ENCODE results near the gene SPTLC1. TPM values are rescaled to one million over a fixed set of nuclear protein-coding genes. Genes with fewer than 3 reads are reported as not detected.

SPTLC1 gene
- total and polyA plus RNA-seq, 4 donors: 20.8 to 137 (median 58.6) TPM

- DNase-seq: peak in 1 of 3 donors; percentile 43
- H3K27me3 ChIP-seq (ENCODE audit: control insufficient read depth in 3 of 3, insufficient read depth in 3 of 3, low read length in 2 of 3): no peaks in the 10 kb centered on the region
- peaks cover 0 to 32% (median 6%) of the 10 kb centered on the region in 5 donors for H3K4me1 ChIP-seq (ENCODE audit: control insufficient read depth in 5 of 5, insufficient read depth in 5 of 5, low read length in 5 of 5)
- TF ChIP-seq CTCF (IDR thresholded peaks at IDR 0.05; ENCODE audit: control extremely low read depth, extremely low read depth): no peak
- no peak overlapping the region for H3K27ac ChIP-seq (ENCODE audit: low read depth in 1 of 2, low read length in 1 of 2)
- ATAC-seq (ENCODE audit: insufficient read depth, low FRiP score): no peak
- no peak overlapping the region for H3K4me3 ChIP-seq
- H3K9ac ChIP-seq (ENCODE audit: insufficient read depth in 1 of 2, low read length in 2 of 2): no peak overlapping the region
- peaks cover 14 to 35% (median 22%) of the 10 kb centered on the region in 4 donors for H3K36me3 ChIP-seq (ENCODE audit: control insufficient read depth in 4 of 4, insufficient read depth in 4 of 4, low read length in 4 of 4)
- 83 to 92% methylated on average over 4 of the region's 4 CpGs for WGBS, 2 donors
- H3K9me3 ChIP-seq (ENCODE audit: control insufficient read depth in 4 of 4, insufficient read depth in 3 of 4, low read length in 3 of 4): no peaks in the 10 kb centered on the region
Observed at GRCh38 chr9:92035146-92035545, 80.1 kb downstream of the SPTLC1 start.

GRCh38 chr9:92033991-92034390, 81.2 kb downstream of the SPTLC1 start:
- peaks cover 14 to 35% (median 22%) of the 10 kb centered on the region in 4 donors for H3K36me3 ChIP-seq (ENCODE audit: control insufficient read depth in 4 of 4, insufficient read depth in 4 of 4, low read length in 4 of 4)
- H3K4me1 ChIP-seq (ENCODE audit: control insufficient read depth in 5 of 5, insufficient read depth in 5 of 5, low read length in 5 of 5): peaks cover 0 to 32% (median 6%) of the 10 kb centered on the region in 5 donors
- 98 to 100% methylated on average over 5 of the region's 5 CpGs for WGBS, 2 donors
- TF ChIP-seq CTCF (IDR thresholded peaks at IDR 0.05; ENCODE audit: control extremely low read depth, extremely low read depth): no peak
- no peaks in the 10 kb centered on the region for H3K27me3 ChIP-seq (ENCODE audit: control insufficient read depth in 3 of 3, insufficient read depth in 3 of 3, low read length in 2 of 3)
- no peak overlapping the region for H3K9ac ChIP-seq (ENCODE audit: insufficient read depth in 1 of 2, low read length in 2 of 2)
- ATAC-seq (ENCODE audit: insufficient read depth, low FRiP score): no peak
- H3K9me3 ChIP-seq (ENCODE audit: control insufficient read depth in 4 of 4, insufficient read depth in 3 of 4, low read length in 3 of 4): peaks cover 0 to 2% (median 0%) of the 10 kb centered on the region in 4 donors
- no peak for DNase-seq
- H3K4me3 ChIP-seq: no peak overlapping the region
- H3K27ac ChIP-seq (ENCODE audit: low read depth in 1 of 2, low read length in 1 of 2): no peak overlapping the region

- 98 to 99% methylated on average over 5 of the region's 5 CpGs for WGBS, 2 donors
- Histone ChIP-seq H3K4me1 (ENCODE audit: control insufficient read depth in 5 of 5, insufficient read depth in 5 of 5, low read length in 5 of 5) (peaks cover 0 to 32% (median 6%) of the 10 kb centered on the region in 5 donors), H3K9me3 (ENCODE audit: control insufficient read depth in 4 of 4, insufficient read depth in 3 of 4, low read length in 3 of 4) (peaks cover 0 to 2% (median 0%) of the 10 kb centered on the region in 4 donors), H3K9ac (ENCODE audit: insufficient read depth in 1 of 2, low read length in 2 of 2) (no peak overlapping the region), H3K27me3 (ENCODE audit: control insufficient read depth in 3 of 3, insufficient read depth in 3 of 3, low read length in 2 of 3) (no peaks in the 10 kb centered on the region), H3K4me3 (no peak overlapping the region), H3K27ac (ENCODE audit: low read depth in 1 of 2, low read length in 1 of 2) (no peak overlapping the region), H3K36me3 (ENCODE audit: control insufficient read depth in 4 of 4, insufficient read depth in 4 of 4, low read length in 4 of 4) (peaks cover 14 to 31% (median 22%) of the 10 kb centered on the region in 4 donors)
- no peak for TF ChIP-seq CTCF (IDR thresholded peaks at IDR 0.05; ENCODE audit: control extremely low read depth, extremely low read depth)
- ATAC-seq (ENCODE audit: insufficient read depth, low FRiP score) (no peak), DNase-seq (no peak)
Observed at GRCh38 chr9:92033307-92033706, 81.9 kb downstream of the SPTLC1 start.

GRCh38 chr9:92032891-92033290, 82.3 kb downstream of the SPTLC1 start:
- 93 to 99% methylated on average over 5 of the region's 5 CpGs for WGBS, 2 donors
- TF ChIP-seq CTCF (IDR thresholded peaks at IDR 0.05; ENCODE audit: control extremely low read depth, extremely low read depth): no peak
- Histone ChIP-seq H3K27me3 (ENCODE audit: control insufficient read depth in 3 of 3, insufficient read depth in 3 of 3, low read length in 2 of 3) (no peaks in the 10 kb centered on the region), H3K9ac (ENCODE audit: insufficient read depth in 1 of 2, low read length in 2 of 2) (no peak overlapping the region), H3K9me3 (ENCODE audit: control insufficient read depth in 4 of 4, insufficient read depth in 3 of 4, low read length in 3 of 4) (peaks cover 0 to 2% (median 0%) of the 10 kb centered on the region in 4 donors), H3K27ac (ENCODE audit: low read depth in 1 of 2, low read length in 1 of 2) (no peak overlapping the region), H3K36me3 (ENCODE audit: control insufficient read depth in 4 of 4, insufficient read depth in 4 of 4, low read length in 4 of 4) (peaks cover 14 to 28% (median 20%) of the 10 kb centered on the region in 4 donors), H3K4me3 (no peak overlapping the region), H3K4me1 (ENCODE audit: control insufficient read depth in 5 of 5, insufficient read depth in 5 of 5, low read length in 5 of 5) (peaks cover 0 to 31% (median 6%) of the 10 kb centered on the region in 5 donors)
- DNase-seq (no peak), ATAC-seq (ENCODE audit: insufficient read depth, low FRiP score) (no peak)
